Measurements from ENCODE around the gene MORN1. TPM values are rescaled to one million over a fixed set of nuclear protein-coding genes. Genes with fewer than 3 reads are reported as not detected.

The MORN1 gene
- total and polyA plus RNA-seq, 2 of the 4 experiments (the other 2 are of a cell fraction), result 3.0 to 4.2 TPM

GRCh38 chr1:2412773-2413494, 21.6 kb upstream of the MORN1 start (continued):
- no peak for TF ChIP-seq RFX5 (IDR thresholded peaks at IDR 0.05; ENCODE audit: low read depth, low read length)

- Histone ChIP-seq H3K9ac (ENCODE audit: low read depth, low read length) (peak within 1 kb of the TSS; percentile 85), H3K9me3 (ENCODE audit: control insufficient read depth, insufficient read depth, low read length) (no peaks in the 10 kb centered on the region), H3K56ac (ENCODE audit: extremely low read depth, insufficient read depth, low read length) (peak within 1 kb of the TSS; percentile 49), H3K14ac (replicated peaks; ENCODE audit: low read depth, low read length) (peak within 1 kb of the TSS; percentile 89), H3K23ac (ENCODE audit: low read depth, low read length) (peak within 1 kb of the TSS; percentile 91), H3K4me3 (ENCODE audit: insufficient read depth, low read depth, low read length) (peak within 1 kb of the TSS; percentile 95), H4K5ac (ENCODE audit: low read depth, low read length) (peak within 1 kb of the TSS; percentile 75), H4K91ac (ENCODE audit: insufficient read depth, low read depth, low read length) (peak within 1 kb of the TSS; percentile 96), H3K27ac (ENCODE audit: insufficient read depth, low read length) (peak within 1 kb of the TSS; percentile 84), H2BK20ac (ENCODE audit: low read depth, low read length) (no peak within 1 kb of the TSS), H3K4ac (ENCODE audit: low read depth, low read length) (peak within 1 kb of the TSS; percentile 97), H3K9me1 (ENCODE audit: insufficient read depth, low read length) (no peaks in the 10 kb centered on the region), H2AFZ (replicated peaks; ENCODE audit: low read length, poor library complexity) (peak within 1 kb of the TSS; percentile 100), H3K18ac (ENCODE audit: low read depth, low read length) (no peak within 1 kb of the TSS), H3K4me1 (ENCODE audit: control insufficient read depth, insufficient read depth, low read length) (peaks cover 12% of the 10 kb centered on the region), H2AK5ac (ENCODE audit: low read depth, low read length) (peak within 1 kb of the TSS; percentile 87), H2AK9ac (replicated peaks; ENCODE audit: low read depth, low read length, poor library complexity) (peak within 1 kb of the TSS; percentile 99), H3K4me2 (ENCODE audit: low read depth, low read length) (peak within 1 kb of the TSS; percentile 86), H2BK15ac (ENCODE audit: low read depth, low read length) (no peak within 1 kb of the TSS; the same call in 2 of the 3 replicates), H2BK5ac (ENCODE audit: low read depth, low read length, poor library complexity, severe bottlenecking) (peak within 1 kb of the TSS; percentile 92), H2BK120ac (ENCODE audit: low read depth, low read length) (peak within 1 kb of the TSS; percentile 72; the same call in 1 of the 2 replicates), H4K20me1 (ENCODE audit: insufficient read depth, low read length) (no peaks in the 10 kb centered on the region), H3K27me3 (ENCODE audit: control insufficient read depth, insufficient read depth, low read length) (no peaks in the 10 kb centered on the region), H4K8ac (ENCODE audit: low read depth in 2 of 2, low read length in 2 of 2) (peak within 1 kb of the TSS; percentile 87 to 88), H3K79me1 (ENCODE audit: low read depth in 1 of 2, low read length in 2 of 2) (peaks cover 11 to 31% of the 10 kb centered on the region in 2 experiments), H3K36me3 (ENCODE audit: control insufficient read depth, insufficient read depth, low read length) (peaks cover 12% of the 10 kb centered on the region)
- dilution Hi-C loops (cut with HindIII; ENCODE audit: low sequenced_read_pairs, unreplicated experiment), result no loop called here
- BruUV-seq (replicated peaks), result no TSS peak
- peak; percentile 97 for ATAC-seq (ENCODE audit: low read depth)
- WGBS, 2 experiments (ENCODE audit: extremely low coverage in 2 of 2, insufficient read length in 1 of 2), result 0% methylated on average over 36 of the region's 55 CpGs; no CpG with 5 or more reads in 1 of the 2 experiments
- DNase-seq, result peak; percentile 91
- CTCF ChIA-PET, result no interaction called here
- in situ Hi-C loops (cut with MboI; ENCODE audit: low sequenced_read_pairs), result loop anchor here (5.0 to 25.0 kb wide), 3 partner anchors 130 to 1010 kb away; no protein-coding TSS in a partner anchor
- POLR2A ChIA-PET (ENCODE audit: unreplicated experiment), result no interaction called here
- intact Hi-C loops (cut with micrococcal nuclease), result loop anchor here (5.0 to 10.0 kb wide), 3 partner anchors 115 to 902 kb away; partner anchors contain the start of gene PANK4
- no peak for TF ChIP-seq CTCF (conservative IDR thresholded peaks at IDR 0.05; ENCODE audit: low read depth, low read length)
- TF ChIP-seq RFX5 (IDR thresholded peaks at IDR 0.05; ENCODE audit: low read depth, low read length), result no peak
- peak; percentile 99 for TF ChIP-seq MXI1 (IDR thresholded peaks at IDR 0.05; ENCODE audit: borderline replicate concordance, low read depth, low read length)
- TF ChIP-seq CEBPB (IDR thresholded peaks at IDR 0.05; ENCODE audit: low read depth, low read length), result no peak
- no peak for TF ChIP-seq SMC3 (IDR thresholded peaks at IDR 0.05; ENCODE audit: low read depth, low read length)
- no peak for TF ChIP-seq CHD1 (IDR thresholded peaks at IDR 0.05; ENCODE audit: low read depth, low read length)
- no peak for TF ChIP-seq MAFK (IDR thresholded peaks at IDR 0.05; ENCODE audit: low read depth, low read length)
- no peak for TF ChIP-seq NFE2L2 (IDR thresholded peaks at IDR 0.05; ENCODE audit: low read depth, low read length)
- TF ChIP-seq, protein P1, sequence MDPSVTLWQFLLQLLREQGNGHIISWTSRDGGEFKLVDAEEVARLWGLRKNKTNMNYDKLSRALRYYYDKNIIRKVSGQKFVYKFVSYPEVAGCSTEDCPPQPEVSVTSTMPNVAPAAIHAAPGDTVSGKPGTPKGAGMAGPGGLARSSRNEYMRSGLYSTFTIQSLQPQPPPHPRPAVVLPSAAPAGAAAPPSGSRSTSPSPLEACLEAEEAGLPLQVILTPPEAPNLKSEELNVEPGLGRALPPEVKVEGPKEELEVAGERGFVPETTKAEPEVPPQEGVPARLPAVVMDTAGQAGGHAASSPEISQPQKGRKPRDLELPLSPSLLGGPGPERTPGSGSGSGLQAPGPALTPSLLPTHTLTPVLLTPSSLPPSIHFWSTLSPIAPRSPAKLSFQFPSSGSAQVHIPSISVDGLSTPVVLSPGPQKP (IDR thresholded peaks at IDR 0.05; ENCODE audit: borderline replicate concordance, low read depth, low read length), result no peak
- TF ChIP-seq RAD21 (IDR thresholded peaks at IDR 0.05; ENCODE audit: low read length), result no peak
- TF ChIP-seq RCOR1 (IDR thresholded peaks at IDR 0.05; ENCODE audit: insufficient replicate concordance, low read length), result no peak
- peak; percentile 92; the same call in 1 of the 2 replicates for TF ChIP-seq MAZ (IDR thresholded peaks at IDR 0.05; ENCODE audit: borderline replicate concordance, low read depth, low read length)
- TF ChIP-seq BHLHE40 (IDR thresholded peaks at IDR 0.05; ENCODE audit: low read depth, low read length), result no peak
- peak; percentile 69 for TF ChIP-seq POLR2A (IDR thresholded peaks at IDR 0.05; ENCODE audit: low read depth, low read length)
Measured at GRCh38 chr1:2412395-2412772, 21.0 kb upstream of the MORN1 start, which contains the start of gene PEX10. TSS of gene PEX10 (minus strand) at chr1:2412564. CDS start at chr1:2412502, 62 bp downstream.

Measured in IMR-90 (cell line).